ENCODE results near the gene BBS7.

The BBS7 gene

DNA sequence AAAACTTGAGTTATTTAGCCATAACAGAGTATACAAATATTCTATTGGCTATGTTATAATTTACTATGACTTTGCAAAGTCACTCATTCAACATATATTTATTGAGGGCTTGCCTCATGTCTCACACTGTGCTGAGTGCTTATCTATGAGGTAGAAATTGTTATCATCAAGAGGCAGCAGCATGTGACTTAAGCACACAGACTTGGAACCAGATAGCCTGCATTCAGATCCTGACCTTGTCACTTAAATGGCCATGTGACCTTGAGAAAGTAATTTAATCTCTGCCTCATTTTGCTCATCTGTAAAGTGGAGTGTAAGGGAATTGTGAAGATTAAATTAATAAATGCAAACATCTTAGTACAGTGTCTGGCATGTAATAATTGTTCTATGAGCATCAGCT is 79.3 kb downstream of the BBS7 start:
- TF ChIP-seq GATA3 (IDR thresholded peaks at IDR 0.05; ENCODE audit: low read depth, low read length) (no peak), GATA2 (IDR thresholded peaks at IDR 0.05; ENCODE audit: low read depth, low read length) (no peak)

DNA sequence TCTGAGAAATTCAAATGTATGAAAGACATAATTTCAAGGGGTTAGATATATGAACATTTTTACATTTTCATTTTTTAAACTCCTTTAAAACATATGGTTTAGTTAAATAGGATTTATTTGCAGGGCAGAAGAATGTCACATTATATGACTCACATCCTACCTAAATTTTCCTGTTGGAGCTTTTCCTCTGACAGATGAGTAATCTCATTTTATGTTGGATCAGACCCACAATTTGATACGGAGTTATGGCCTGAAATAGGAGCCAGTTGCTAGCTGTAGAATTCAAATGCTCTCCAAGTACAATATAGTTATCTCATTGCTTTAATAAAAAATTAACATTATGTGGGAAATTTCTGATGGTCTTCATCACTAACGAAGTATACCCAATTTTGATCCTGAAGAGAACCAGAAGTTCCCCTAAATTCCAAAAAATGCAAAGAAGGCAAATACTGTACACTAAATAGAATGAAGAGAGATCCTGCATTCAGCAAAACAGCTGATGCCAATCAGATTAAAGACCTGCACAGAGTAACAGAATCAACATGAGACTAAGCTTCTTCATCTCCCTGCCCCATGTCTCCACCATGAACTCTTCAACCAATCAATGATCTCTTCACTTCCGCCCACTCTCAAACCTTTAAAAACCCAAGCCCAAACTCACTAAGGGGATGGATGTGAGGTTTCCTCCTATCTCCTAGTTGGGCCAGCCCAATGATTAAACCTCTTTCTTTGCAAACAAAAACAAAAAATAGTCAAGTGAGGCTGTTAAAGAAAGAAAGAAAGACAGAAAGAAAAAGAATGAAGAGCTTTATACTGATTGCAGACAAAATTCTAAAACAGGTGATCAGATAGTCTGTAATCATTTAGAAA is 80.1 kb downstream of the BBS7 start:
- no peak for TF ChIP-seq GATA2 (IDR thresholded peaks at IDR 0.05; ENCODE audit: low read depth, low read length)
- TF ChIP-seq GATA3 (IDR thresholded peaks at IDR 0.05; ENCODE audit: low read depth, low read length) = no peak

DNA sequence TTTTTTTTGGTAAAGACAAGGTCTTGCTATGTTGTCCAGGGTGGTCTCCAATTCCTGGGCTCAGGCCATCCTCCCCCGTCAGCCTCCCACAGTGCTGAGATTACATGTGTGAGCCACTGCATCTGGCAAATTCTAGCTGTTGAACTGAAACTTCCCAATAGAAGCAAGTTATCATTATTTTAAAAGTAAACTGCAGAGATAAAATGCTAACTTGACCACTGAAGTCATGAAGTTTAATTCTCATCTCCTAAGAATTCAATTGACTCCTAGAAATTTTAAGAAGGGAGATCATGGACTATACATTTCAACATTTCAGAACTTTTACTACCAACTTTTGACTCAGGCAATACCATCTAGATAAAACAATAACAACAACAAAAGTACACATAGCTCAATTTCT is 80.8 kb downstream of the BBS7 start:
- TF ChIP-seq GATA2 (IDR thresholded peaks at IDR 0.05; ENCODE audit: low read depth, low read length) (no peak), GATA3 (IDR thresholded peaks at IDR 0.05; ENCODE audit: low read depth, low read length) (no peak)

DNA sequence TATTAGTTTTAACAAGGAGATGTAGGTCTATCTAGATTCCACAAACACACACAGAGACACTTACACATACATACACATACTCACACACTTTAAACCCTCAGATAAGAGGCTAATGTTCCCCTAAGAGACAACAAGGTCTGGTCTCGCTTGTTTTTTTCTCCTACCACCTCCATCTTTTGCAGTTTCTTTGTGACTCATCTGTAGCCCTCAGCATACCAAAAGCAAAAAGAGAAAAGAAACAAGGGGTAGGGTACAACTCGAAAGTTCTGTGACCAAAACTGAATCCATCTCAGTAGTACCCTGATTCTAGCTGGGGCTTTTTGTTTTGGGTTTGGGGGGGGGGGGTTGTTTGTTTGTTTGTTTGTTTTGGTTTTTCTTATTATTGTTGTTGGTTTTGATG is 81.4 kb downstream of the BBS7 start:
- TF ChIP-seq GATA2 (IDR thresholded peaks at IDR 0.05; ENCODE audit: low read depth, low read length) = no peak
- TF ChIP-seq GATA3 (IDR thresholded peaks at IDR 0.05; ENCODE audit: low read depth, low read length) = no peak

DNA sequence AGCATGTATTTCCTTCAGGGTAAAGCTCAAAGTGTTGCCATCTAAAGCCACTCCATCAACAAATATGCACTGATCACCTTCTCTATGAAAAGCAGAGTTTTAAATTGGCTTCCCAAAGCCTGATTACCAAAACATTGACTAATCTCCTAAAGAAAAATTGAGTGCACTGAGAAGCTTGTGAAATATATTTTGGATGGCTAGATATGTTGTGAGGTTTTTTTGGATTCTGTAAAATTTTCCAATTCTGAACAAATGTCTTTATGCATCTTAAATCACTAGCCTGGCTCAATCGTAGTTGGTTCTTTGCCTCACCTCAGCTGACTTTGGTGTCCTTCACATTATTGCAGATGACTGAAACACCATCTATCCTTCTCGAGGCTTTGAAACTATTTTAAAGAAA is 84.1 kb downstream of the BBS7 start:
- TF ChIP-seq GATA3 (IDR thresholded peaks at IDR 0.05; ENCODE audit: low read depth, low read length) (no peak), GATA2 (IDR thresholded peaks at IDR 0.05; ENCODE audit: low read depth, low read length) (no peak)

DNA sequence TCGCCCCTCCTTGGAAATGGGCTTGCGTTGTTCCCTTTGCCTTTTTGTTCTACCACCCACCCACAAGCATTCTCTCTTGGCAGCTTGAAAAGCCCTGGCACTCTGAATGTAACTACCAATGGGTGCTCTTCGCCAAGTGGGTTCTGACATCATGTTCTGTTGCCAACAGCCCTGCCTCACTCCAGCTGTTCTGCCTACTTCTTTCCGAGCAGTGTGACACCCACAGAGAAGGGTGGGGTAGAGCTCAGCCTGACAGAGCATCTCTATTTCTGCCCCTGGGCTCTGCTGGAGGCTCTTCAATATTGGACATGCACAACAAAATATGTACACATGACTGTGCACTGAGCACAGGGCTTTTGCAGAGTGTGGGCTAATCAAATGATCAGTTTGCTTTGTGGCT is 84.8 kb downstream of the BBS7 start:
- TF ChIP-seq GATA2 (IDR thresholded peaks at IDR 0.05; ENCODE audit: low read depth, low read length) (no peak), GATA3 (IDR thresholded peaks at IDR 0.05; ENCODE audit: low read depth, low read length) (no peak)

DNA sequence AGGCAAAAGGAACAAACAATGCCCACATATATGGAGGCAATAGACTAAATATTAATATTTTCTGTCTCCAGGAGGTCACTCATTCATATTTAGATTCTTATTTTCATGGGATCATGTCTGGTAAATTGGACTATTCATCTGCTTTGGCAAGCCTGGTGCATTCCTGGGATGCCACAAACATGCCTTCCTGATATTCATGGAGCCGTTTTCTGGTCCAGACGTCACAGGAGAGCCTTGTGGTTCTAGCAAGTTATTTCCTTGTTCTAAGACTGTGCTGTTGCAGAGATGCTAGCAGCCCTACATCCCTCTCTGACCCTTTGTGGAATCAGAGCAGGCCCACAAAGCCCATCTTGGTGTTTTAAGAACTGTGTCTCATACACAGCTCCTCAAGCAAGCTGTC is 85.3 kb downstream of the BBS7 start:
- TF ChIP-seq GATA3 (IDR thresholded peaks at IDR 0.05; ENCODE audit: low read depth, low read length) (no peak), GATA2 (IDR thresholded peaks at IDR 0.05; ENCODE audit: low read depth, low read length) (no peak)

DNA sequence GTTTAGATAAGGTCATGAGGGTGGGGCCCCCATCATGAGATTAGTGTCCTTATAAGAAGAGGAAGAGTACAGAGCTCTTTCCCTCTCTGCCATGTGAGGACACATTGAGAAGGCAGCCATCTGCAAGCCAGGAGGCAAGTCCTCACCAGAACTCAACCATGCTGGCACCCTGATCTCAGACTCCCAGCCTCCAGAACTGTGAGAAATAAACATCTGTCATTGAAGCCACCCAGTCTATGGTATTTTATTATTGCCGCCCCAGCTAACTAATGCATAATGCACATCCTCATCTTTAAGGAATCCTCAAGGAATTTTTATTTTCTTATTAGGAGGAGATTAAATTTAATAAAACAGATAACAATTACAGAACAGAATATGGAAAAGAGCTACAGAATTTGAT is 85.9 kb downstream of the BBS7 start:
- TF ChIP-seq GATA3 (IDR thresholded peaks at IDR 0.05; ENCODE audit: low read depth, low read length) (no peak), GATA2 (IDR thresholded peaks at IDR 0.05; ENCODE audit: low read depth, low read length) (no peak)

DNA sequence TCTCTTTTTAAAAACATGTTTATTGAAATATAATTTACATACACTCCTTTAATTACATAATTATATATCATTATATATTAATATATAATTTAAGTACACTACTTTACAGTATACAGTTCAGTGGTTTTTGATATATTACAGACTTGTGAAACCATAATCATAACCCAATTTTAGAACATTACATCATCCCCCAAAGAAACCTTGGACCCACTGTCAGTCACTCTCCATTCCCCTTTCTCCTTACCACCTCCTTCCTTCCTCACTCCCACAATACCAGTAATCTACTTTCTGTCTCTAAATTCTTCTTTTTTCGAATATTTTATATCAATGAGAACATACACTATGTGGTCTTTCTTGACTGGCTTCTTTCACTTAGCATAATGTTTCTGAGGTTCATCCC is 87.1 kb downstream of the BBS7 start:
- TF ChIP-seq GATA3 (IDR thresholded peaks at IDR 0.05; ENCODE audit: low read depth, low read length) (no peak), GATA2 (IDR thresholded peaks at IDR 0.05; ENCODE audit: low read depth, low read length) (no peak)

DNA sequence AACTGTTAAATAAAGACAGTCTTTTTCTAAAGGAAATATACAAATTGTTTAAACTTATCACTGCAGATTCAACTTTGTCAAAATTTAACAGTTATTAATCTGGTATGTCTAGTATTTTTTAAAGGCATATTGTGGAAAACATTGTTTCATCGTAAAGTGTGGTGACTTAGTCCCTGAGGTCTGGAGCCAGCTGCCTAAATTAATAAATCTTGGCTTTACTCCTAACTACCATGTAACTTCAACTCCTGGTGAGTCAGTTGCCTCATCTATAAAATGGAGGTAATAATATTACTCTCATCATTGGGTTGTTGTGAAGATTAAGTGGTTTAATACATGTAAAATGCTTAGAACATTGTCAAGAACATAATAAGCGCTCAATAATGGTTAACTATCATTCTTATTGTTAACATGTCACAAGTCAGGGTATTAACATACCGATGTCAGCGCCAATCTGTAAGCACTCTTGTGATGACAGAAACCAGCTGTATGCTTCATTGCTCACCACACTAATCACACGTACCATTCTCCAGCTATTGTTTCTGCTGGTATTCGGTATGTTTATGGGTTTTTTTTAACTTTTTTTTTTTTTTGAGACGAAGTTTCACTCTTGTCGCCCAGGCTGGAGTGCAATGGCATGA is 91.2 kb downstream of the BBS7 start:
- TF ChIP-seq GATA2 (IDR thresholded peaks at IDR 0.05; ENCODE audit: low read depth, low read length) (no peak), GATA3 (IDR thresholded peaks at IDR 0.05; ENCODE audit: low read depth, low read length) (no peak)

DNA sequence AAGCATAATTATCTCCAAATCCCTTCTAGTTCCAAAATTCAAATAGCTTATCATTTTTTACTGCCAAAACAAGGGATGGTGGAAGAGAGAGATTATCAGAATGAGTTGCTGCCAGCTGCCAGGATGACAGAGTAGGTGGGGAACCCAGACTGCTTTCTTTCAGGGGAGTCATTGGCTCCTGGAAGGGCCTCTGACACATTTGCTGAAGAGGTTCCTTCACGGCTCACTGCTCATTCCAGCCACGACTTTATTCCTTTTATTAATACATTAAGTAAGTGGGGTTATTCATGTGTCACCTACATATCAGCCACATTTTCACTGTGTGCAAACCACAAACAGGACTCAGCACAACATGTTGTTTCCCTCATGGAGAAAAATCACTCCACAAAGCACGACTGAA is 92.6 kb downstream of the BBS7 start:
- TF ChIP-seq GATA2 (IDR thresholded peaks at IDR 0.05; ENCODE audit: low read depth, low read length) (no peak), GATA3 (IDR thresholded peaks at IDR 0.05; ENCODE audit: low read depth, low read length) (no peak)

DNA sequence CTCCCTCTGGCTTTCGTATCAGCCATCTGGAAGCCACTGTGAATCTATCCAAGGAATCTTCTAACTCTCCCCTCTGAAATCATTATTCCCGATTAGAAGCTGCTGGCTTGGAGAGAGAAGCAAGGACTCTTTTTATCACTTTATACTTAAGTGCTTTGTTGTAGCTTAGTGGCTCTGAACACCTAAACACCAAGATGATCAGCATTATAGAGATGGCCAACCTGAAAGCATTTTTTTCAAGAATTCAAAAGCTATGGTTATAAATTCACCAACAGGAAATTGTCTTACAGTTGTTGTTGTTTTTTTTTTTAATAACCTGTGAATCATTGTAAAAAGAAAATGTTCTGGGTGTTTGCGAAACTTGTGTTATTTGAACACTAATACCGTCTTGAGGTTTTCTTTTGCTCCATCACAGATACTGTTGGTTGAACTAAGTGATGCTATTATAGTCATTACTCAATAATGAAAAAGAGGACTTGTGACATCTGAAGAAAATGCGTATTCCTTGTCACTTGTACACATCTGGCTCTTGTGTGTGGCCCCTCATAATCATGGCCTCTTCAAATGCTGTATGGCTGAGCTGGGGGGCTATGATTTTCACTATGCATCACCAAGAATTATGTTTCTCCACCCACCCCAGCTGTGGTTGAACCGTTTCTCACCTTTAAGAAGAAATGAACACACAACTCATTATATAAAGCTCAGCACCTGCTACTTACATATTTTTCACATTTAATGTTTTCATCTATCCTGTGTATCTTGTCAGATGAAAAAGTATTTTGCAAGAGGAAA is 93.5 kb downstream of the BBS7 start:
- TF ChIP-seq GATA2 (IDR thresholded peaks at IDR 0.05; ENCODE audit: low read depth, low read length) (no peak), GATA3 (IDR thresholded peaks at IDR 0.05; ENCODE audit: low read depth, low read length) (no peak)

Measured in SH-SY5Y (cell line).